Stomach smooth muscle (tissue), 2 donors: ENCODE measurements around the gene RALGPS1.
A peak's percentile ranks its signal among the peaks of the same experiment; 100 is the strongest.

Experiments used
- H3K27ac ChIP-seq: one replicate; pipeline ENCODE4 v1.7.0; 2013; ENCODE audit warnings: mild to moderate bottlenecking, low read length, inconsistent platforms
- H3K27me3 ChIP-seq, 2 donors: one replicate each; pipeline ENCODE4 v1.7.0; 2013; ENCODE audit warnings: low read length in 2 of 2; ENCODE audit not compliant: insufficient read depth in 2 of 2, control insufficient read depth in 1 of 2
- H3K36me3 ChIP-seq, 2 donors: one replicate each; pipeline ENCODE4 v1.7.0; 2013; ENCODE audit warnings: low read length in 2 of 2; ENCODE audit not compliant: control insufficient read depth in 2 of 2, insufficient read depth in 2 of 2
- H3K4me1 ChIP-seq: one replicate; pipeline ENCODE4 v1.7.0; 2013; ENCODE audit warnings: low read length; ENCODE audit not compliant: control insufficient read depth, insufficient read depth
- H3K4me3 ChIP-seq, 2 donors: one replicate each; pipeline ENCODE4 v1.7.0; 2013; ENCODE audit warnings: low read length in 2 of 2
- H3K9ac ChIP-seq, 2 donors: one replicate each; pipeline ENCODE4 v1.7.0; 2013; ENCODE audit warnings: low read length in 2 of 2, mild to moderate bottlenecking in 1 of 2
- H3K9me3 ChIP-seq, 2 donors: one replicate each; pipeline ENCODE4 v1.7.0; 2013; ENCODE audit warnings: low read length in 2 of 2; ENCODE audit not compliant: control insufficient read depth in 2 of 2
- donor health status: healthy.
- donor health status: Pancreatic carcinoma.

The RALGPS1 gene

GRCh38 chr9:126956917-126957686 is 42.5 kb downstream of the RALGPS1 start:
- Histone ChIP-seq H3K36me3 (no peaks in the 10 kb centered on the region), H3K27ac (peak overlapping the region; percentile 78), H3K4me1 (peaks cover 21% of the 10 kb centered on the region), H3K9me3 (no peaks in the 10 kb centered on the region), H3K27me3 (no peaks in the 10 kb centered on the region), H3K9ac (no peak overlapping the region), H3K4me3 (peak overlapping the region in 1 of 2 donors; percentile 15)

GRCh38 chr9:126957687-126958053 is 43.1 kb downstream of the RALGPS1 start:
- H3K27me3 ChIP-seq = no peaks in the 10 kb centered on the region
- peak overlapping the region; percentile 78 for H3K27ac ChIP-seq
- H3K4me3 ChIP-seq = no peak overlapping the region
- H3K9me3 ChIP-seq = no peaks in the 10 kb centered on the region
- no peak overlapping the region for H3K9ac ChIP-seq
- H3K4me1 ChIP-seq = peaks cover 15% of the 10 kb centered on the region
- H3K36me3 ChIP-seq = no peaks in the 10 kb centered on the region

GRCh38 chr9:126959336-126959735 is 44.8 kb downstream of the RALGPS1 start:
- H3K9me3 ChIP-seq = no peaks in the 10 kb centered on the region
- no peak overlapping the region for H3K27ac ChIP-seq

GRCh38 chr9:126959917-126960316 is 45.3 kb downstream of the RALGPS1 start:
- Histone ChIP-seq H3K4me1 (peaks cover 13% of the 10 kb centered on the region), H3K9me3 (no peaks in the 10 kb centered on the region), H3K27ac (no peak overlapping the region)

More at GRCh38 chr9:126959336-126959735, 44.8 kb downstream of the RALGPS1 start:
- no peak overlapping the region for H3K9ac ChIP-seq
- no peak overlapping the region for H3K4me3 ChIP-seq
- H3K36me3 ChIP-seq = peaks cover 0 to 4% of the 10 kb centered on the region in 2 donors
- no peaks in the 10 kb centered on the region for H3K27me3 ChIP-seq
- peaks cover 13% of the 10 kb centered on the region for H3K4me1 ChIP-seq

GRCh38 chr9:126962336-126962735 is 47.8 kb downstream of the RALGPS1 start:
- Histone ChIP-seq H3K36me3 (peaks cover 2 to 4% of the 10 kb centered on the region in 2 donors), H3K27ac (no peak overlapping the region), H3K4me1 (peaks cover 6% of the 10 kb centered on the region), H3K9me3 (no peaks in the 10 kb centered on the region), H3K4me3 (no peak overlapping the region), H3K9ac (no peak overlapping the region), H3K27me3 (no peaks in the 10 kb centered on the region)

More at GRCh38 chr9:126959917-126960316, 45.3 kb downstream of the RALGPS1 start:
- peaks cover 0 to 4% of the 10 kb centered on the region in 2 donors for H3K36me3 ChIP-seq
- no peaks in the 10 kb centered on the region for H3K27me3 ChIP-seq
- H3K4me3 ChIP-seq = no peak overlapping the region
- no peak overlapping the region for H3K9ac ChIP-seq

- Histone ChIP-seq H3K9ac (no peak overlapping the region), H3K36me3 (peaks cover 3 to 4% of the 10 kb centered on the region in 2 donors), H3K27ac (no peak overlapping the region)
Measured at GRCh38 chr9:126965077-126965476, 50.5 kb downstream of the RALGPS1 start.

GRCh38 chr9:126965541-126966428 is 51.2 kb downstream of the RALGPS1 start:
- Histone ChIP-seq H3K27ac (no peak overlapping the region), H3K9ac (no peak overlapping the region), H3K27me3 (no peaks in the 10 kb centered on the region), H3K4me3 (no peak overlapping the region), H3K9me3 (no peaks in the 10 kb centered on the region), H3K36me3 (peaks cover 3 to 4% of the 10 kb centered on the region in 2 donors), H3K4me1 (peaks cover 2% of the 10 kb centered on the region)

More at GRCh38 chr9:126965077-126965476, 50.5 kb downstream of the RALGPS1 start:
- H3K9me3 ChIP-seq = no peaks in the 10 kb centered on the region
- H3K27me3 ChIP-seq = no peaks in the 10 kb centered on the region
- H3K4me3 ChIP-seq = no peak overlapping the region
- H3K4me1 ChIP-seq = peaks cover 3% of the 10 kb centered on the region

GRCh38 chr9:126971261-126971660 is 56.7 kb downstream of the RALGPS1 start:
- Histone ChIP-seq H3K9ac (no peak overlapping the region), H3K27me3 (no peaks in the 10 kb centered on the region), H3K27ac (no peak overlapping the region), H3K4me1 (peaks cover 6% of the 10 kb centered on the region), H3K9me3 (no peaks in the 10 kb centered on the region), H3K36me3 (peaks cover 1 to 5% of the 10 kb centered on the region in 2 donors), H3K4me3 (no peak overlapping the region)

GRCh38 chr9:126973651-126974529 is 59.3 kb downstream of the RALGPS1 start:
- no peak overlapping the region for H3K4me3 ChIP-seq
- no peak overlapping the region for H3K9ac ChIP-seq
- no peaks in the 10 kb centered on the region for H3K9me3 ChIP-seq
- peaks cover 6% of the 10 kb centered on the region for H3K4me1 ChIP-seq
- H3K36me3 ChIP-seq = peaks cover 2 to 5% of the 10 kb centered on the region in 2 donors
- H3K27ac ChIP-seq = no peak overlapping the region
- no peaks in the 10 kb centered on the region for H3K27me3 ChIP-seq

GRCh38 chr9:126974594-126974993 is 60.0 kb downstream of the RALGPS1 start:
- Histone ChIP-seq H3K9me3 (no peaks in the 10 kb centered on the region), H3K4me3 (no peak overlapping the region), H3K27ac (no peak overlapping the region)

More at GRCh38 chr9:126974594-126974993, 60.0 kb downstream of the RALGPS1 start:
- Histone ChIP-seq H3K4me1 (peaks cover 6% of the 10 kb centered on the region), H3K36me3 (peaks cover 2 to 4% of the 10 kb centered on the region in 2 donors), H3K27me3 (no peaks in the 10 kb centered on the region), H3K9ac (no peak overlapping the region)
